Caco-2 (cell line): ENCODE measurements around the gene SEBOX. TPM values are rescaled to one million over a fixed set of nuclear protein-coding genes. Genes with fewer than 3 reads are reported as not detected.

Experiments used
- BruUV-seq: library from RNA; stranded (reverse); fragments of 400-500 nt; replicated peaks from 2 replicates; lab custom pipeline; 2021; lab: Mats Ljungman, UMichigan
- CTCF ChIA-PET: fragments of 300-600 bp; sonication (Branson Sonifier 250); formaldehyde crosslinking; loops from one replicate; lab custom pipeline; 2022; ENCODE audit warnings: antibody characterized with exemption; lab: Charles Lee
- POLR2A ChIA-PET: fragments of 300-600 bp; sonication (Branson Sonifier 250); formaldehyde crosslinking; loops from one replicate; lab custom pipeline; 2022; ENCODE audit warnings: antibody characterized with exemption; lab: Charles Lee
- DNase-seq, 2 experiments: peaks; one replicate each; pipeline versions ENCODE4 v3.0.0 to v3.0.0-alpha.2; 2020 to 2022
- H3K27me3 ChIP-seq: replicated peaks from 2 replicates; pipeline ENCODE4 v1.6.0; 2011; ENCODE audit warnings: low read length; ENCODE audit not compliant: control insufficient read depth, insufficient read depth
- H3K36me3 ChIP-seq: 2 replicates; pipeline ENCODE4 v1.5.1; 2011; ENCODE audit warnings: low read length; ENCODE audit not compliant: control insufficient read depth, insufficient read depth
- H3K4me1 ChIP-seq: fragments of 250-450 bp; sonication (Bioruptor Pico); 2 replicates; pipeline ENCODE4 v1.5.1; 2020; ENCODE audit warnings: mild to moderate bottlenecking
- H3K4me3 ChIP-seq: 2 replicates; pipeline ENCODE4 v1.5.1; 2011; ENCODE audit warnings: low read depth, mild to moderate bottlenecking, control low read depth, low read length
- H3K9me3 ChIP-seq: fragments of 250-450 bp; sonication (Bioruptor Pico); 2 replicates; pipeline ENCODE4 v1.5.1; 2020; ENCODE audit warnings: mild to moderate bottlenecking, moderate library complexity
- H3K27ac Mint-ChIP-seq: one replicate; pipeline ENCODE4 v1.8.0; 2022; ENCODE audit warnings: mixed read lengths; ENCODE audit not compliant: unreplicated experiment
- H3K27me3 Mint-ChIP-seq: one replicate; pipeline ENCODE4 v1.8.0; 2022; ENCODE audit warnings: mixed read lengths; ENCODE audit not compliant: insufficient read depth, unreplicated experiment
- H3K36me3 Mint-ChIP-seq: one replicate; pipeline ENCODE4 v1.8.0; 2022; ENCODE audit warnings: mild to moderate bottlenecking, mixed read lengths; ENCODE audit not compliant: insufficient read depth, unreplicated experiment
- H3K4me1 Mint-ChIP-seq: one replicate; pipeline ENCODE4 v1.8.0; 2022; ENCODE audit warnings: low read depth, mixed read lengths; ENCODE audit not compliant: unreplicated experiment
- H3K4me3 Mint-ChIP-seq: one replicate; pipeline ENCODE4 v1.8.0; 2022; ENCODE audit warnings: mild to moderate bottlenecking, moderate library complexity, mixed read lengths; ENCODE audit not compliant: unreplicated experiment
- H3K9me3 Mint-ChIP-seq: one replicate; pipeline ENCODE4 v1.8.0; 2022; ENCODE audit warnings: mixed read lengths; ENCODE audit not compliant: unreplicated experiment
- CTCF ChIP-seq, 2 experiments: fragments of 200-600 bp in 1 of 2; IDR thresholded peaks; 1 replicate in 1 of 2; 2 replicates in 1 of 2; pipeline versions ENCODE4 v1.5.1 to v1.8.0; 2011 to 2022; ENCODE audit warnings: antibody characterized with exemption in 1 of 2, control low read depth in 1 of 2, inconsistent platforms in 1 of 2, low read depth in 1 of 2, low read length in 1 of 2, mild to moderate bottlenecking in 1 of 2, moderate library complexity in 1 of 2; ENCODE audit not compliant: insufficient read depth in 1 of 2, severe bottlenecking in 1 of 2, unreplicated experiment in 1 of 2
- intact Hi-C: fragments of 100-400 bp; cut with micrococcal nuclease; formaldehyde crosslinking; loops from one replicate; pipeline ENCODE4 v1.10.0; 2022; ENCODE audit not compliant: unreplicated experiment
- total RNA-seq: library from RNA; stranded (reverse); gene quantifications from 2 replicates; pipeline ENCODE4 v1.2.3, GENCODE V29; 2022

Gene SEBOX
- total RNA-seq, 1 experiment from 2014 or later = not detected

- no peaks in the 10 kb centered on the region for H3K27me3 ChIP-seq
- H3K4me1 Mint-ChIP-seq = peaks cover 54% of the 10 kb centered on the region
- intact Hi-C loops = loop anchor here (1.0 kb wide), 1 partner anchor 9 kb away; no protein-coding TSS in a partner anchor
- H3K4me3 Mint-ChIP-seq = peak within 1 kb of the TSS; percentile 75
- no peaks in the 10 kb centered on the region for H3K27me3 Mint-ChIP-seq
- peak within 1 kb of the TSS; percentile 88 for H3K27ac Mint-ChIP-seq
- DNase-seq = peak; percentile 99 to 100
- no peaks in the 10 kb centered on the region for H3K9me3 Mint-ChIP-seq
- peaks cover 46% of the 10 kb centered on the region for H3K4me1 ChIP-seq
- no peaks in the 10 kb centered on the region for H3K9me3 ChIP-seq
- peak within 1 kb of the TSS; percentile 40 for H3K4me3 ChIP-seq
- H3K36me3 ChIP-seq = peaks cover 14% of the 10 kb centered on the region
- ChIA-PET POLR2A (interaction anchor here (0.6 to 4.7 kb wide), 7 partner anchors 13 to 216 kb away, joined by 3 to 87 read pairs (median 7); partner anchors contain the start of genes IFT20, POLDIP2 and TNFAIP1), CTCF (interaction anchor here (1.4 to 6.0 kb wide), 3 partner anchors 14 to 45 kb away, joined by 5 to 45 read pairs (median 38); partner anchors contain the start of genes IFT20, POLDIP2 and TNFAIP1)
- no TSS peak for BruUV-seq
- TF ChIP-seq CTCF (IDR thresholded peaks at IDR 0.05; ENCODE audit: insufficient read depth in 1 of 2, low read depth in 1 of 2, low read length in 1 of 2, severe bottlenecking in 1 of 2, unreplicated experiment in 1 of 2) = no peak
- H3K36me3 Mint-ChIP-seq = peaks cover 47% of the 10 kb centered on the region
Observed at GRCh38 chr17:28371245-28372202, 6.5 kb upstream of the SEBOX start, which contains the start of gene SARM1. TSS of gene SARM1 (plus strand) at chr17:28371694. CDS start at chr17:28372033, 339 bp downstream.

- TF ChIP-seq CTCF (IDR thresholded peaks at IDR 0.05; ENCODE audit: insufficient read depth in 1 of 2, low read depth in 1 of 2, low read length in 1 of 2, severe bottlenecking in 1 of 2, unreplicated experiment in 1 of 2) = no peak
- Histone ChIP-seq H3K9me3 (no peaks in the 10 kb centered on the region), H3K36me3 (peaks cover 14% of the 10 kb centered on the region), H3K4me3 (peak overlapping the region; percentile 40), H3K4me1 (peaks cover 46% of the 10 kb centered on the region), H3K27me3 (no peaks in the 10 kb centered on the region)
- CTCF ChIA-PET = interaction anchor here (0.6 to 6.0 kb wide), 21 partner anchors 9 to 137 kb away, joined by 3 to 45 read pairs (median 5); partner anchors contain the start of genes IFT20, POLDIP2, SLC46A1 and TNFAIP1
- Mint-ChIP-seq H3K4me3 (peak overlapping the region; percentile 75), H3K27me3 (no peaks in the 10 kb centered on the region), H3K27ac (peak overlapping the region; percentile 88), H3K36me3 (peaks cover 54% of the 10 kb centered on the region), H3K9me3 (no peaks in the 10 kb centered on the region), H3K4me1 (peaks cover 54% of the 10 kb centered on the region)
- BruUV-seq = TSS peak; percentile 53
- intact Hi-C loops = loop anchor here (1.0 kb wide), 2 partner anchors 10 to 34 kb away; no protein-coding TSS in a partner anchor
- POLR2A ChIA-PET = interaction anchor here (1.0 to 4.7 kb wide), 14 partner anchors 10 to 105 kb away, joined by 3 to 87 read pairs (median 5); partner anchors contain the start of genes IFT20, POLDIP2 and TNFAIP1
- DNase-seq = no peak
Observed at GRCh38 chr17:28370744-28371103, 5.7 kb upstream of the SEBOX start.
